ENCODE data around the gene PAGR1.

DNA sequence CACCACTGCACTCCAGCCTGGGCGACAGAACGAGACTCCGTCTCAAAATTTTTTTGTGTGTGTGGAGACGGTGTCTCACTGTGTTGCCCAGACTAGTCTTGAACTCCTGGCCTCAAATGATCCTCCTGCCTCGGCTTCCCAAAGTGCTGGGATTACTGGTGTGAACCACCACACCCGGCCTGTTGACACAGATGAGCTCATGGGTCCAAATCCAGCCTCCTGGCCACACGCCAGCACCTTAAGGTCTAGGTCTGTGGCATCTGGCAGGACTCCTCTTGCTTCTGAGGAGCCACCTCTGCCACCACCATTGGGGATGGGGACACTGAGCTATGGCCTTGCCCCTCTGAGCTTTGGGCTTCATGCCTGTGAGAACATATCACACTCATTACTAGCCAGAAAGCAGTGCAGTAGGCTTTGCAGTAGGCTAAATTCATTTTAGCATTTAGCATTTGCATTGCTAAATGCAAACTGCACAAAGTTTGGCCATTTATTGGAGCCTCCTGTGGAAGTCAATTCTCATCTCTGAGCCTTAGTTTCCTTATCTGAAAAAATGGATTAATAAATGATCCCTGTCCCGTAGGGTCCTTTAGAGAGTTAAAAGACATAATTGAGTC is 52.6 kb downstream of the PAGR1 start:
- no peak for TF ChIP-seq EP300 (conservative IDR thresholded peaks at IDR 0.05; ENCODE audit: poor library complexity, severe bottlenecking)
- TF ChIP-seq, protein P1, sequence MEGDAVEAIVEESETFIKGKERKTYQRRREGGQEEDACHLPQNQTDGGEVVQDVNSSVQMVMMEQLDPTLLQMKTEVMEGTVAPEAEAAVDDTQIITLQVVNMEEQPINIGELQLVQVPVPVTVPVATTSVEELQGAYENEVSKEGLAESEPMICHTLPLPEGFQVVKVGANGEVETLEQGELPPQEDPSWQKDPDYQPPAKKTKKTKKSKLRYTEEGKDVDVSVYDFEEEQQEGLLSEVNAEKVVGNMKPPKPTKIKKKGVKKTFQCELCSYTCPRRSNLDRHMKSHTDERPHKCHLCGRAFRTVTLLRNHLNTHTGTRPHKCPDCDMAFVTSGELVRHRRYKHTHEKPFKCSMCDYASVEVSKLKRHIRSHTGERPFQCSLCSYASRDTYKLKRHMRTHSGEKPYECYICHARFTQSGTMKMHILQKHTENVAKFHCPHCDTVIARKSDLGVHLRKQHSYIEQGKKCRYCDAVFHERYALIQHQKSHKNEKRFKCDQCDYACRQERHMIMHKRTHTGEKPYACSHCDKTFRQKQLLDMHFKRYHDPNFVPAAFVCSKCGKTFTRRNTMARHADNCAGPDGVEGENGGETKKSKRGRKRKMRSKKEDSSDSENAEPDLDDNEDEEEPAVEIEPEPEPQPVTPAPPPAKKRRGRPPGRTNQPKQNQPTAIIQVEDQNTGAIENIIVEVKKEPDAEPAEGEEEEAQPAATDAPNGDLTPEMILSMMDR (IDR thresholded peaks at IDR 0.05; ENCODE audit: poor library complexity, severe bottlenecking): no peak
- TF ChIP-seq, protein P2, sequence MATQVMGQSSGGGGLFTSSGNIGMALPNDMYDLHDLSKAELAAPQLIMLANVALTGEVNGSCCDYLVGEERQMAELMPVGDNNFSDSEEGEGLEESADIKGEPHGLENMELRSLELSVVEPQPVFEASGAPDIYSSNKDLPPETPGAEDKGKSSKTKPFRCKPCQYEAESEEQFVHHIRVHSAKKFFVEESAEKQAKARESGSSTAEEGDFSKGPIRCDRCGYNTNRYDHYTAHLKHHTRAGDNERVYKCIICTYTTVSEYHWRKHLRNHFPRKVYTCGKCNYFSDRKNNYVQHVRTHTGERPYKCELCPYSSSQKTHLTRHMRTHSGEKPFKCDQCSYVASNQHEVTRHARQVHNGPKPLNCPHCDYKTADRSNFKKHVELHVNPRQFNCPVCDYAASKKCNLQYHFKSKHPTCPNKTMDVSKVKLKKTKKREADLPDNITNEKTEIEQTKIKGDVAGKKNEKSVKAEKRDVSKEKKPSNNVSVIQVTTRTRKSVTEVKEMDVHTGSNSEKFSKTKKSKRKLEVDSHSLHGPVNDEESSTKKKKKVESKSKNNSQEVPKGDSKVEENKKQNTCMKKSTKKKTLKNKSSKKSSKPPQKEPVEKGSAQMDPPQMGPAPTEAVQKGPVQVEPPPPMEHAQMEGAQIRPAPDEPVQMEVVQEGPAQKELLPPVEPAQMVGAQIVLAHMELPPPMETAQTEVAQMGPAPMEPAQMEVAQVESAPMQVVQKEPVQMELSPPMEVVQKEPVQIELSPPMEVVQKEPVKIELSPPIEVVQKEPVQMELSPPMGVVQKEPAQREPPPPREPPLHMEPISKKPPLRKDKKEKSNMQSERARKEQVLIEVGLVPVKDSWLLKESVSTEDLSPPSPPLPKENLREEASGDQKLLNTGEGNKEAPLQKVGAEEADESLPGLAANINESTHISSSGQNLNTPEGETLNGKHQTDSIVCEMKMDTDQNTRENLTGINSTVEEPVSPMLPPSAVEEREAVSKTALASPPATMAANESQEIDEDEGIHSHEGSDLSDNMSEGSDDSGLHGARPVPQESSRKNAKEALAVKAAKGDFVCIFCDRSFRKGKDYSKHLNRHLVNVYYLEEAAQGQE (IDR thresholded peaks at IDR 0.05; ENCODE audit: borderline replicate concordance): no peak
- no peak for TF ChIP-seq TAF1 (IDR thresholded peaks at IDR 0.05; ENCODE audit: low read depth)
- TF ChIP-seq POLR2AphosphoS5 (IDR thresholded peaks at IDR 0.05): no peak
- no peak for TF ChIP-seq RAD21 (conservative IDR thresholded peaks at IDR 0.05)
- no peak for TF ChIP-seq EZH2 (IDR thresholded peaks at IDR 0.05; ENCODE audit: borderline replicate concordance, insufficient read depth, low read length, poor library complexity, severe bottlenecking)
- TF ChIP-seq MXI1 (conservative IDR thresholded peaks at IDR 0.05; ENCODE audit: poor library complexity, severe bottlenecking): no peak
